Heart left ventricle (tissue), 13 donors: Measurements from ENCODE around the gene GUCD1.

Experiments
- CTCF ChIP-seq, 12 donors: fragments of 200-600 bp; sonication (generic) in 4 of 12; IDR thresholded peaks; one replicate each; pipeline versions ENCODE4 v1.5.0 to v1.8.0; 2018 to 2022; ENCODE audit warnings: antibody characterized with exemption in 12 of 12, mild to moderate bottlenecking in 5 of 12
- POLR2A ChIP-seq, 2 donors: fragments of 450-650 bp; IDR thresholded peaks; one replicate each; pipeline ENCODE4 v1.6.1; 2017; ENCODE audit warnings: antibody characterized with exemption in 2 of 2, mild to moderate bottlenecking in 2 of 2, moderate library complexity in 2 of 2
- donor health status: ischemic (EF 13 %, LVEDD 7.1; RV severe dilation, severe dysfunction).
- donor health status: DM: no; HTN: yes; CAD: no.
- donor health status: DM: no; HTN: no; CAD: no.
- donor health status: ischemic (EF 25% LVEDD 6.9; RV normal size, moderate dysfunction).
- donor health status: ischemic (EF 25% LVEDD 5.7; RV mildly dilated, moderate dysfunction).
- donor health status: ischemic (EF 35%, LVEDD 5.7; RV mildly dilated, moderate dysfunction).
- donor health status: nonischemic (EF 11% LVEDD 7.7; RV severe dilation, severe dysfunction).
- donor health status: DM: yes; HTN: yes; CAD: no.
- donor health status: PGD.
- donor health status: ischemic (EF 29% LVEDD 5.4; RV normal size, mild dysfunction).
- donor health status: nonischemic (EF 23%, LVEDD 6.1; RV moderate dilation, normal function).

- no peak for TF ChIP-seq CTCF (IDR thresholded peaks at IDR 0.05)
- no peak for TF ChIP-seq POLR2A (IDR thresholded peaks at IDR 0.05)
Observed at GRCh38 chr22:24499706-24500276, 55.1 kb downstream of the GUCD1 start.
